Adrenal gland (tissue), 12 donors: ENCODE data around the gene AKAP1. TPM values are rescaled to one million over a fixed set of nuclear protein-coding genes. Genes with fewer than 3 reads are reported as not detected.

Source experiments
- DNase-seq, 7 donors: peaks; one replicate each; pipeline ENCODE4 v3.0.0-alpha.2; 2019 to 2020
- H3K27ac ChIP-seq, 5 donors: fragments of 200-600 bp; sonication (generic) in 4 of 5; 1 replicate in 3 of 5; 2 replicates in 2 of 5; pipeline versions ENCODE4 v1.5.1 to v1.8.0; 2016 to 2020; ENCODE audit warnings: mild to moderate bottlenecking in 1 of 5
- H3K27me3 ChIP-seq: fragments of 200-600 bp; 2 replicates; pipeline ENCODE4 v1.8.0; 2021
- H3K36me3 ChIP-seq, 2 donors: fragments of 200-600 bp; replicated peaks in 1 of 2; 1 replicate in 1 of 2; 2 replicates in 1 of 2; pipeline versions ENCODE4 v1.5.1 to v1.8.0; 2018 to 2022
- H3K4me1 ChIP-seq, 2 donors: fragments of 200-600 bp; replicated peaks in 1 of 2; 1 replicate in 1 of 2; 2 replicates in 1 of 2; pipeline versions ENCODE4 v1.5.1 to v1.8.0; 2018 to 2021
- H3K4me3 ChIP-seq, 4 donors: fragments of 200-600 bp; sonication (generic) in 3 of 4; one replicate each; pipeline ENCODE4 v1.5.1; 2016 to 2018
- H3K9me3 ChIP-seq, 3 donors: fragments of 200-600 bp; sonication (generic) in 1 of 3; replicated peaks in 1 of 3; 1 replicate in 2 of 3; 2 replicates in 1 of 3; pipeline versions ENCODE4 v1.5.1 to v1.8.0; 2016 to 2021
- CTCF ChIP-seq, 6 experiments: fragments of 450-650 bp in 4 of 6; fragments of 200-600 bp in 2 of 6; sonication (generic) in 1 of 6; IDR thresholded peaks; 1 replicate in 5 of 6; 2 replicates in 1 of 6; pipeline versions ENCODE4 v1.5.1 to v1.8.0; 2016 to 2021; ENCODE audit warnings: antibody characterized with exemption in 6 of 6, mild to moderate bottlenecking in 2 of 6, moderate library complexity in 1 of 6
- POLR2A ChIP-seq, 2 donors: fragments of 450-650 bp; IDR thresholded peaks; one replicate each; pipeline ENCODE4 v1.6.1; 2017; ENCODE audit warnings: antibody characterized with exemption in 2 of 2, mild to moderate bottlenecking in 2 of 2, moderate library complexity in 1 of 2
- WGBS, 4 donors: extraction: QIAGEN DNeasy Blood & Tissue Kit in 2 of 4; methylation state at CpG; one replicate each; pipeline versions ENCODE4 v1.1.5 to v1.1.7; 2013 to 2017; 5-methylcytosine and 5-hydroxymethylcytosine counted together
- intact Hi-C, 2 donors: fragments of 100-400 bp; cut with DNase I; formaldehyde crosslinking; loops; one replicate each; pipeline versions ENCODE4 v1.14.1 to v1.15.0; 2022 to 2023
- polyA plus RNA-seq, 3 donors: library from polyadenylated mRNA; stranded (reverse); fragments of 200-250 nt in 2 of 3; fragments of 350-450 nt in 1 of 3; fragmentation: Illumina TruSeq in 1 of 3; extraction: RNeasy Lipid Tissue Mini Kit (QIAGEN cat#74804) in 1 of 3; gene quantifications; one replicate each; pipeline ENCODE4 v1.2.3, GENCODE V29; 2013 to 2014
- total RNA-seq, 9 donors: library from RNA; depleted of rRNA in 4 of 9; stranded (reverse); fragments of >200 nt in 4 of 9; fragments of 120-200 nt in 1 of 9; fragmentation: NEBNext Ultra II Directional in 1 of 9; extraction: Animal tissue kit (Norgen Biotek cat#: 25700) in 1 of 9; gene quantifications; one replicate each; pipeline versions ENCODE4 v1.1.0 to v1.2.4, GENCODE V29; 2013 to 2023
- donor health status: healthy with polysubstance abuse.
- donor health status: Bipolar disorder and iron deficiency.
- donor health status: DM: yes; HTN: yes; CAD: no.
- donor health status: DM: no; HTN: no; CAD: no.
- donor health status: DM: no; HTN: no; CAD: no.
- donor health status: DM: yes; HTN: yes; CAD: no.

The AKAP1 gene
- total and polyA plus RNA-seq, 12 donors = 14.0 to 259 (median 29.4) TPM

- intact Hi-C loops = no loop called here
- no peaks in the 10 kb centered on the region for H3K27me3 ChIP-seq
- TF ChIP-seq CTCF (IDR thresholded peaks at IDR 0.05) = no peak
- TF ChIP-seq POLR2A (IDR thresholded peaks at IDR 0.05) = no peak
- H3K4me3 ChIP-seq = no peak overlapping the region
- no peaks in the 10 kb centered on the region for H3K9me3 ChIP-seq
- H3K4me1 ChIP-seq = no peaks in the 10 kb centered on the region
- no peak overlapping the region for H3K27ac ChIP-seq
- no peak for DNase-seq
- WGBS, 4 donors = 74 to 83% (median 79%) methylated on average over 5 of the region's 5 CpGs
- no peaks in the 10 kb centered on the region for H3K36me3 ChIP-seq
Observed at GRCh38 chr17:57143919-57144318, 58.9 kb downstream of the AKAP1 start.

GRCh38 chr17:57144567-57144966, 59.5 kb downstream of the AKAP1 start:
- WGBS, 4 donors = 71 to 86% (median 77%) methylated on average over 7 of the region's 7 CpGs
- Histone ChIP-seq H3K9me3 (no peaks in the 10 kb centered on the region), H3K36me3 (no peaks in the 10 kb centered on the region), H3K27me3 (peaks cover under 1% of the 10 kb centered on the region), H3K4me1 (no peaks in the 10 kb centered on the region), H3K27ac (no peak overlapping the region), H3K4me3 (no peak overlapping the region)
- no peak for DNase-seq
- intact Hi-C loops = no loop called here
- TF ChIP-seq CTCF (IDR thresholded peaks at IDR 0.05) (no peak), POLR2A (IDR thresholded peaks at IDR 0.05) (no peak)

GRCh38 chr17:57145347-57145746, 60.3 kb downstream of the AKAP1 start:
- Histone ChIP-seq H3K4me1 (no peaks in the 10 kb centered on the region), H3K36me3 (no peaks in the 10 kb centered on the region), H3K27ac (no peak overlapping the region), H3K9me3 (no peaks in the 10 kb centered on the region), H3K4me3 (no peak overlapping the region), H3K27me3 (peaks cover 4% of the 10 kb centered on the region)
- DNase-seq = no peak
- 82 to 93% (median 87%) methylated on average over 5 of the region's 5 CpGs for WGBS, 4 donors
- TF ChIP-seq POLR2A (IDR thresholded peaks at IDR 0.05) = no peak
- TF ChIP-seq CTCF (IDR thresholded peaks at IDR 0.05) = no peak
- intact Hi-C loops = no loop called here

- no peak for DNase-seq
- H3K4me3 ChIP-seq = no peak overlapping the region
- 89 to 96% (median 93%) methylated on average over 5 of the region's 5 CpGs for WGBS, 4 donors
Observed at GRCh38 chr17:57146273-57146672, 61.2 kb downstream of the AKAP1 start.

More at GRCh38 chr17:57146273-57146672, 61.2 kb downstream of the AKAP1 start:
- intact Hi-C loops = no loop called here
- TF ChIP-seq CTCF (IDR thresholded peaks at IDR 0.05) = no peak
- no peak for TF ChIP-seq POLR2A (IDR thresholded peaks at IDR 0.05)
- Histone ChIP-seq H3K27ac (no peak overlapping the region), H3K27me3 (peaks cover 4% of the 10 kb centered on the region), H3K4me1 (no peaks in the 10 kb centered on the region), H3K9me3 (no peaks in the 10 kb centered on the region), H3K36me3 (no peaks in the 10 kb centered on the region)
